HEK293 (cell line): ENCODE data around the gene OSBPL1A.

Experiments used
- CTCF ChIA-PET: fragments of 350-600 bp; formaldehyde crosslinking; extraction: SDS; loops from one replicate; lab custom pipeline; 2021; ENCODE audit warnings: antibody characterized with exemption; lab: Yijun Ruan, JAX
- POLR2A ChIA-PET: fragments of 300-600 bp; formaldehyde crosslinking; extraction: SDS; loops from one replicate; lab custom pipeline; 2020; ENCODE audit warnings: antibody characterized with exemption, inconsistent platforms; lab: Yijun Ruan, JAX
- H3K27ac ChIP-seq: fragments of 200-500 bp; sonication (Bioruptor generic); 2 replicates; pipeline ENCODE4 v1.5.1; 2014; ENCODE audit warnings: low read depth, low read length, control low read depth, inconsistent platforms; ENCODE audit errors: extremely low read depth
- H3K36me3 ChIP-seq, 2 experiments: fragments of 200-500 bp in 1 of 2; sonication (Bioruptor generic) in 1 of 2; 1 replicate in 1 of 2; 2 replicates in 1 of 2; pipeline ENCODE4 v1.5.1; 2014 to 2017; ENCODE audit warnings: inconsistent platforms in 2 of 2, low read length in 2 of 2; ENCODE audit not compliant: control insufficient read depth in 2 of 2, insufficient read depth in 1 of 2
- H3K4me1 ChIP-seq: fragments of 200-500 bp; sonication (Bioruptor generic); 2 replicates; pipeline ENCODE4 v1.5.1; 2014; ENCODE audit warnings: mild to moderate bottlenecking, low read length, inconsistent platforms; ENCODE audit not compliant: control insufficient read depth, insufficient read depth
- H3K4me3 ChIP-seq: 2 replicates; pipeline ENCODE4 v1.5.1; 2011; ENCODE audit warnings: low read depth, mild to moderate bottlenecking, control low read depth, low read length, moderate library complexity
- H3K9me3 ChIP-seq: fragments of 200-500 bp; sonication (Bioruptor generic); 2 replicates; pipeline ENCODE4 v1.5.1; 2014; ENCODE audit warnings: low read depth, low read length, inconsistent platforms; ENCODE audit not compliant: control insufficient read depth, insufficient read depth
- AEBP2 ChIP-seq: fragments of 450-650 bp; formaldehyde crosslinking; IDR thresholded peaks from 2 replicates; pipeline ENCODE4 v1.5.1; 2016; ENCODE audit warnings: missing biosample characterization, missing genetic modification characterization, borderline replicate concordance
- GLIS1 ChIP-seq: fragments of 450-650 bp; formaldehyde crosslinking; IDR thresholded peaks from 2 replicates; pipeline ENCODE4 v1.5.1; 2016; ENCODE audit warnings: missing biosample characterization, missing genetic modification characterization
- HOXA7 ChIP-seq: sonication (generic); formaldehyde crosslinking; IDR thresholded peaks from 2 replicates; pipeline ENCODE4 v1.8.1; 2022; ENCODE audit warnings: missing genetic modification reagents, borderline replicate concordance
- KLF1 ChIP-seq: fragments of 450-650 bp; formaldehyde crosslinking; IDR thresholded peaks from 2 replicates; pipeline ENCODE4 v1.5.1; 2016; ENCODE audit warnings: missing biosample characterization, missing genetic modification characterization
- OSR2 ChIP-seq: fragments of 450-650 bp; formaldehyde crosslinking; IDR thresholded peaks from 2 replicates; pipeline ENCODE4 v1.5.1; 2016; ENCODE audit warnings: missing biosample characterization, missing genetic modification characterization
- ZEB2 ChIP-seq: fragments of 450-650 bp; formaldehyde crosslinking; IDR thresholded peaks from 2 replicates; pipeline ENCODE4 v1.5.1; 2016; ENCODE audit warnings: missing biosample characterization, missing genetic modification characterization
- ZFP41 ChIP-seq: fragments of 450-650 bp; formaldehyde crosslinking; IDR thresholded peaks from 2 replicates; pipeline ENCODE4 v1.5.1; 2016; ENCODE audit warnings: missing biosample characterization, missing genetic modification characterization, borderline replicate concordance
- ZNF138 ChIP-seq: fragments of 450-650 bp; formaldehyde crosslinking; IDR thresholded peaks from 2 replicates; pipeline ENCODE4 v1.5.1; 2016; ENCODE audit warnings: missing biosample characterization, missing genetic modification characterization, borderline replicate concordance
- ZNF184 ChIP-seq: fragments of 450-650 bp; IDR thresholded peaks from 2 replicates; pipeline ENCODE4 v1.5.1; 2018; ENCODE audit warnings: missing biosample characterization, mild to moderate bottlenecking, missing genetic modification characterization
- ZNF266 ChIP-seq: fragments of 450-650 bp; formaldehyde crosslinking; IDR thresholded peaks from 2 replicates; pipeline ENCODE4 v1.5.1; 2016; ENCODE audit warnings: missing biosample characterization, missing genetic modification characterization, low read depth
- ZNF302 ChIP-seq: fragments of 450-650 bp; formaldehyde crosslinking; IDR thresholded peaks from 2 replicates; pipeline ENCODE4 v1.5.1; 2016; ENCODE audit warnings: missing biosample characterization, missing genetic modification characterization, low read depth
- ZNF311 ChIP-seq: fragments of 450-650 bp; formaldehyde crosslinking; IDR thresholded peaks from 2 replicates; pipeline ENCODE4 v1.5.1; 2017; ENCODE audit warnings: missing biosample characterization, missing genetic modification characterization, borderline replicate concordance
- ZNF391 ChIP-seq: fragments of 450-650 bp; formaldehyde crosslinking; IDR thresholded peaks from 2 replicates; pipeline ENCODE4 v1.5.1; 2016; ENCODE audit warnings: low read depth, missing biosample characterization, missing genetic modification characterization, borderline replicate concordance
- ZNF449 ChIP-seq: fragments of 450-650 bp; formaldehyde crosslinking; IDR thresholded peaks from 2 replicates; pipeline ENCODE4 v1.5.1; 2017; ENCODE audit warnings: missing biosample characterization, mild to moderate bottlenecking, missing genetic modification characterization, moderate library complexity
- ZNF529 ChIP-seq: fragments of 450-650 bp; formaldehyde crosslinking; IDR thresholded peaks from 2 replicates; pipeline ENCODE4 v1.5.1; 2017; ENCODE audit warnings: missing genetic modification characterization, missing biosample characterization; ENCODE audit not compliant: insufficient replicate concordance
- ZNF585B ChIP-seq: fragments of 450-650 bp; formaldehyde crosslinking; IDR thresholded peaks from 2 replicates; pipeline ENCODE4 v1.5.1; 2016; ENCODE audit warnings: missing biosample characterization, missing genetic modification characterization
- ZNF621 ChIP-seq: fragments of 450-650 bp; formaldehyde crosslinking; IDR thresholded peaks from 2 replicates; pipeline ENCODE4 v1.5.1; 2017; ENCODE audit warnings: missing biosample characterization, missing genetic modification characterization
- TF ChIP-seq, protein P1 (sequence below): fragments of 450-650 bp; formaldehyde crosslinking; IDR thresholded peaks from 2 replicates; pipeline ENCODE4 v1.5.1; 2016; ENCODE audit warnings: missing biosample characterization, missing genetic modification characterization
- TF ChIP-seq, protein P2 (sequence below): fragments of 450-650 bp; formaldehyde crosslinking; IDR thresholded peaks from 2 replicates; pipeline ENCODE4 v1.5.1; 2016; ENCODE audit warnings: missing biosample characterization, missing genetic modification characterization

The OSBPL1A gene

DNA sequence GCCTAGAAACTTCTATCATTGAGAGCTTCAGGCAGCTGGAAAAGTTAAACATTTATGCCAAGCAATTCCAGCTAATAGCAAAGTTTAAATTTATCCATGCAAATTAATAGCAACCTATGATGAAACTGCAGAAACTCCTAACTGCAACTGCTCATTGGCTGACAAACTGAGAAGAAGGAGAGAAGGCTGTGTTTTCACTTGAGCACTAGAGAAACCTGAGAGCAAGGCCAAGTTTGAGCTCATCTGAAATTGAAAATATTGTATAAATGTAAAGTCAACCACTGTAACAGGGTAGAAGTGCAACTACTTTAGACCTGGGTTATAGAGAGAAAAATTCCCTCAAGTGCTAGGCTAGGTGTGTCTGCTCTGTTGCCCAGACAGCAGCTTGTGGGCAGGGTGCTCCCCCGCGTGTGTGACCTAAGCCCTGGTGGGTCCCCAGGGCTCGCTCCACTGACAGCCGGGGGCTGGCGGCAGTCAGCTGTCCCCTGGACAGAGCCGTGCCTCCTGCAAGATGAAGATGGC lies 208.6 kb downstream of the OSBPL1A start:
- TF ChIP-seq GLIS1 (tag by site-specific recombination) (peak; percentile 61), ZEB2 (tag by site-specific recombination) (no peak)
- Histone ChIP-seq H3K27ac (no peak overlapping the region), H3K9me3 (no peaks in the 10 kb centered on the region), H3K4me3 (no peak overlapping the region), H3K36me3 (no peaks in the 10 kb centered on the region), H3K4me1 (peaks cover 10% of the 10 kb centered on the region; the same call in 1 of the 2 replicates)
- ChIA-PET CTCF (interaction anchor here (0.6 to 8.6 kb wide), 3 partner anchors 12 to 686 kb away, joined by 3 to 102 read pairs (median 3); no protein-coding TSS in a partner anchor), POLR2A (interaction anchor here (0.8 to 3.3 kb wide), 2 partner anchors 50 to 77 kb away, joined by 5 to 22 read pairs; partner anchors contain the start of gene CABYR)

DNA sequence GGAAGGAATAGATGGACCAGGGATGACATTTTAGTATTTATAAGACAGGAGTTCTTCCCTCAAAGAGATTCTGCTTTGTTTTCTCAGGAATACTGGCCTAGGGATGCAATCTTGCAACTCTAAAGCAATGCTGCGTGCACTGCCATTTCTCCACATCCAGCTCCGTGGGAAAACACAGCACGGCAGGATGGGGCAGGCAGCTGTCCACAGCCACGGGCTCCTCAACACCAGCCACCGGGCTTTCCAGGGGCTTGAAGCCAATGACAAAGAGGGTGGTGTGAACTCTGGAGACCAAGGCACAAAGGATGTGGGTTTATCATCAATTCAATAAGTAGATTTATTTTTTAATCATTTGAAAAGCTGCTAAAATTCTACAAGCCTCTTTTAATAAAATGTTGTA lies 209.5 kb downstream of the OSBPL1A start:
- no peaks in the 10 kb centered on the region for H3K9me3 ChIP-seq
- no peaks in the 10 kb centered on the region for H3K36me3 ChIP-seq
- no peak overlapping the region for H3K4me3 ChIP-seq
- H3K4me1 ChIP-seq: peaks cover 10% of the 10 kb centered on the region; the same call in 1 of the 2 replicates
- H3K27ac ChIP-seq: no peak overlapping the region
- POLR2A ChIA-PET: interaction anchor here (1.0 kb wide), 1 partner anchor 13 kb away, joined by 3 read pairs; no protein-coding TSS in a partner anchor
- CTCF ChIA-PET: interaction anchor here (0.6 to 8.6 kb wide), 3 partner anchors 11 to 300 kb away, joined by 3 to 102 read pairs (median 3); no protein-coding TSS in a partner anchor
- TF ChIP-seq KLF1 (tag by site-specific recombination) (no peak), ZNF266 (tag by site-specific recombination) (no peak), ZNF391 (tag by site-specific recombination) (no peak), AEBP2 (tag by site-specific recombination) (no peak), ZNF529 (tag by site-specific recombination) (no peak), ZNF585B (no peak), ZNF311 (tag by site-specific recombination) (no peak), HOXA7 (CRISPR knock-in tag) (no peak), ZFP41 (tag by site-specific recombination) (no peak), OSR2 (no peak), ZNF302 (tag by site-specific recombination) (no peak), ZNF621 (tag by site-specific recombination) (no peak), ZNF449 (tag by site-specific recombination) (no peak), ZNF138 (tag by site-specific recombination) (no peak), ZNF184 (no peak)
- TF ChIP-seq, protein P1, sequence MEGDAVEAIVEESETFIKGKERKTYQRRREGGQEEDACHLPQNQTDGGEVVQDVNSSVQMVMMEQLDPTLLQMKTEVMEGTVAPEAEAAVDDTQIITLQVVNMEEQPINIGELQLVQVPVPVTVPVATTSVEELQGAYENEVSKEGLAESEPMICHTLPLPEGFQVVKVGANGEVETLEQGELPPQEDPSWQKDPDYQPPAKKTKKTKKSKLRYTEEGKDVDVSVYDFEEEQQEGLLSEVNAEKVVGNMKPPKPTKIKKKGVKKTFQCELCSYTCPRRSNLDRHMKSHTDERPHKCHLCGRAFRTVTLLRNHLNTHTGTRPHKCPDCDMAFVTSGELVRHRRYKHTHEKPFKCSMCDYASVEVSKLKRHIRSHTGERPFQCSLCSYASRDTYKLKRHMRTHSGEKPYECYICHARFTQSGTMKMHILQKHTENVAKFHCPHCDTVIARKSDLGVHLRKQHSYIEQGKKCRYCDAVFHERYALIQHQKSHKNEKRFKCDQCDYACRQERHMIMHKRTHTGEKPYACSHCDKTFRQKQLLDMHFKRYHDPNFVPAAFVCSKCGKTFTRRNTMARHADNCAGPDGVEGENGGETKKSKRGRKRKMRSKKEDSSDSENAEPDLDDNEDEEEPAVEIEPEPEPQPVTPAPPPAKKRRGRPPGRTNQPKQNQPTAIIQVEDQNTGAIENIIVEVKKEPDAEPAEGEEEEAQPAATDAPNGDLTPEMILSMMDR (tag by site-specific recombination): no peak
- TF ChIP-seq, protein P2, sequence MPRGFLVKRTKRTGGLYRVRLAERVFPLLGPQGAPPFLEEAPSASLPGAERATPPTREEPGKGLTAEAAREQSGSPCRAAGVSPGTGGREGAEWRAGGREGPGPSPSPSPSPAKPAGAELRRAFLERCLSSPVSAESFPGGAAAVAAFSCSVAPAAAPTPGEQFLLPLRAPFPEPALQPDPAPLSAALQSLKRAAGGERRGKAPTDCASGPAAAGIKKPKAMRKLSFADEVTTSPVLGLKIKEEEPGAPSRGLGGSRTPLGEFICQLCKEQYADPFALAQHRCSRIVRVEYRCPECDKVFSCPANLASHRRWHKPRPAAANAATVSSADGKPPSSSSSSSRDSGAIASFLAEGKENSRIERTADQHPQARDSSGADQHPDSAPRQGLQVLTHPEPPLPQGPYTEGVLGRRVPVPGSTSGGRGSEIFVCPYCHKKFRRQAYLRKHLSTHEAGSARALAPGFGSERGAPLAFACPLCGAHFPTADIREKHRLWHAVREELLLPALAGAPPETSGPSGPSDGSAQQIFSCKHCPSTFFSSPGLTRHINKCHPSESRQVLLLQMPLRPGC (tag by site-specific recombination): no peak
- TF ChIP-seq, all 188 proteins: peak for 0
